Caki2 (cell line): ENCODE measurements around the gene AMACR. TPM values are rescaled to one million over a fixed set of nuclear protein-coding genes. Genes with fewer than 3 reads are reported as not detected.
"Not testable (repeated sequence)": the region's sequence is repeated elsewhere in the genome, so short reads cannot be mapped to it uniquely, and the experiment has no call there.

Experiments
- DNase-seq: peaks from one replicate; pipeline ENCODE4 v3.0.0-alpha.2; 2015; ENCODE audit warnings: low read depth
- in situ Hi-C: cut with HindIII; loops from 2 replicates; pipeline ENCODE4 v1.10.0; 2016; ENCODE audit warnings: low sequenced_read_pairs, low pct_unique_long_range_greater_than_20kb, mixed read lengths
- total RNA-seq: library from RNA; depleted of rRNA; stranded (reverse); fragments of >200 nt; shearing (Covaris generic); gene quantifications from 2 replicates; pipeline ENCODE4 v1.2.3, GENCODE V29; 2014; ENCODE audit warnings: low replicate concordance

The AMACR gene
- total RNA-seq, 1 experiment from 2014 or later = 27.2 TPM

DNA sequence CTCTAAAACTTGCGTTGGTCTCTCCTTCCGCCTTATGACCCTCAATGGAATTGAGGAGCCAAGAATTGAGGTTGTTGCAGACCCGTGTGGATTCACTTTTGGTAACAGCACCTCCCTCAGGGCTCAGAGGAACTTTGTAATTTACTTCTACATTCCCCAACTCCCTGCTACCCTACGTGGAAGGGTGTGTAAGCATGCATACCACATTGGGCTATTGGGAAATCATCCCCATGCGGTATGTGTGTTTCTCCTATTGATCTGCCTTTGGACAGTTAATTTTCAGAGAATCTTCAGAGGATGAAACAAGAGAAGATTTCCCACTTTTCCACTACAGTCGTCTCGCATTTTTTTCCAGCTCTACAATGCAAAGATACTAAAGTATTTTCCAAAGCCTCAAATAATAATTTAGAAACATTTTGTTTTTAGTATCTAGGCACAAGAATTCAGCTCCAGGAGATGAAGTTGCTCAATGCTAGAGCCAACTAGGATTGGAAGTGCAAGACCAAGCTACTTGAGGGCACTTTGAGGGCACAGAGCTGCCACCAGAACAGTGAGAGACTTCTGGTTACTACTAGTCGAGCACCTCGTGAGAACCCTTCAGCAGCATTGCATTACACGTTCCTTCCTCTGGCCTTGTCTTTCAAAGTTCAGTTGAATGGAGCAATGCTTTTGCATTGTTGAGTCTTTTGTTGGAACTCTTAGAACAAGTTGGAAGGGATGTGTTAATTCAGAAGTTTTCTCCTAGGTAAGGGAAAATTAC, 31.7 kb upstream of the AMACR start:
- in situ Hi-C loops = no loop called here
- no peak for DNase-seq

DNA sequence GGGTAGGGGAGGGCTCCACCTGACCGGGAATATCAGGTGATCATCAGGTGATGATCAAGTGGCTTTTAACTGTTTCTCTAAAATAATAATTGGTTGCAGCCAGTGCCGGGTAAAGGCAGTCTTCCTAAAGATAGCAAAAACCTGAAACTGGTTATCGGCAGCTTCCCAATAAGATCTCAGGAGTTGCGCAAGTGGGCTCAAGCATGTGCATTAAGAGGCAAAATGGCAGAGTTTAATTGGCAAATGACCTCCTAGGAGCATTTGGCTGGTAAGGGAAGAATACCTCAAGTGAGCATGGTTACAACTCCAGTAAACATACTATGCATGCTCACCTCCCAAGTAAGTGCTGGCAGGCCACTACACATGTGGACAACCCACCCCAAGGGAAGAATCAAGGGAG, 31.0 kb upstream of the AMACR start:
- no peak for DNase-seq

DNA sequence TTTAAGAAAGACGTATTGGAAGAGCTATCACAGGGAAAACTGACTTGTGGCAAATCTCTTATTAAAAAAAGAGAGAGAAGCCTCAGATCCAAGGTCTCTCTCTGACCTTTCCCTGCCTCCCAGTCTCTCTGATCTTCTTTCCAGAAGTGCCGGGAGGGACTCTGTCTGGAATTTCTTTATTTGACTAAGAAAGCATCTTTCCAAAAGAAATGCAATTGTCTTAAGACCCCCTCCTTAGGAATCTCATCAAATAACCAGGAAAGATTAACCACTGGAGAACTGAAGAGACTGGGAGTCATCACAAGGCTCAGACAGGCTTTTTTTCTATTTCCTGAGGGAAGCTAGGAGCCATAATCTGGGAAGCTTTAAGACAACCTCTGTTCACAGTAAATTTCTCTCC, 30.5 kb upstream of the AMACR start:
- in situ Hi-C loops = no loop called here
- no peak for DNase-seq

More for the DNA sequence above, 31.0 kb upstream of the AMACR start:
- in situ Hi-C loops = no loop called here

DNA sequence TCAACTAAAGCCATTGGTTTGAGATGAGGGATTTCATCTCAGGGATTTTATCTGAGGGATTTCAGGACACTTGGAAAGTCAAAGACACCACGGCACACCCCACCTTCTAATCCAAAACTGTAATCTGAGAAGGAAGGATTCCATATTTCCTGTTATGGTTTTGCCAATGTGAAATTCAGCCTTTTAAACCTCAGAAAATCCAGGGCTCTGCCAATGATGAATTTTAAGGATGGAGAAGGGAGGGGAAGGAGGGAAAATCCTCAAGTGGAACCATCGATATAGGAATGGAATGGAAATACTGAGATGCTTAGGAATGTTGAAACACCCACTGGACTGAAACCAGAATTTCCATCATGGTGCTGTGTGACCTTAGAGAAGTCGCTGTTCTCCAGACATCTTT, 29.9 kb upstream of the AMACR start:
- DNase-seq = no peak
- in situ Hi-C loops = no loop called here

DNA sequence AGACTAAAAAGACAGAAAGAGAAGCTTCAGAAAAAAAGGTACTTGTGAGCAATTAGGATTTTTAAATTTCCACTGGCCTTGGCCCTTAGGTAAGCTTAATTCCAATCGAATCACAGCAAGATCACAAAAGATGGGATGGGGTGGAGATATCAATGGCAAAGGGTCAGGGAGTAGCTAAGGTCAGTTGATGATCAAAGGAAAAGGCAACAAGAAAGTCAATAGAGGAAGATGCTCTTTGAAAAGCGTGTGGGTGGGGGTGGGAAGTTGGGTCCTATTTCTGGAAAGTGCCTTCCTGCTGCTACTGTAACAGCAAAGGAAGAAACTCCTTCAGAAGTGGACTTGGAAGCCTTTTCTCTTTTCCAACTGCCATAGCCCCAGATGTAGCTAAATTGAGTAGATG, 27.9 kb upstream of the AMACR start:
- no peak for DNase-seq
- in situ Hi-C loops = no loop called here

DNA sequence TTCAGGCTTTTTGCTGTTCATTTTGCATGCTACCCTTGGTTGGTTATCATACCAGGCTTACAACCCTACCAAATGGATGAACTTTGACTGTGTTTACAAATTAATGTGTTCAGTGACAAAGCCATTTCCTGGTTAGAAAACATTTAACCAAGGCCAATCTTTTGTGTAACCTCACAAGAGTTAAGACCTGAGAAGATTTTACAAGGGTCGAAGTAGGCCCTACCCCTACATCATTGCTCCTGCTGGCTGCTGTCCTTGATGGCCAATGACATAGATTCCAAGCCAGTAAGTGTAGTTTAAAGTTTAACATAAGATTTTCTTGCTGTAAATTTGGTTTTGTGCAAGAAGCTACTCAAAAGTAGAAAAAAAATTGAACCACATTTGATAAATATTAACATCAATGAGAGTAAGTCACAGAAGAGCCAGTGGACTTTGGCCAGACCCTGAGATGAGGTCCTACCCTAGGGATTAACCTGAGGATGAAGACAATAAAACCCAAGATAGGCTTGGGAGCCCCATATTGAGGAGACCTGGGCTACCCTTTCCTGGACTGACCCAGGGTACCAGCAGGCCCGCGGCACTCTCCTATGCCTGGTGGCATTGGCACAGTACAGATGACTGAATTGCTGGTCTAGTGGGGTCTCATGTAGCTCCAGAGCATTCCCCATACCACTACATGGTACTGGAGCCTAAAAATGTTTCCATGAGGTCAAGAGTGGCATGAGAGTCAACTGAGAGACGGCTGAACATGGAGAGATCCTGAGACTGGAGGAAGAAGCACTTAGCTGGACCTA, 26.9 kb upstream of the AMACR start:
- no peak for DNase-seq

DNA sequence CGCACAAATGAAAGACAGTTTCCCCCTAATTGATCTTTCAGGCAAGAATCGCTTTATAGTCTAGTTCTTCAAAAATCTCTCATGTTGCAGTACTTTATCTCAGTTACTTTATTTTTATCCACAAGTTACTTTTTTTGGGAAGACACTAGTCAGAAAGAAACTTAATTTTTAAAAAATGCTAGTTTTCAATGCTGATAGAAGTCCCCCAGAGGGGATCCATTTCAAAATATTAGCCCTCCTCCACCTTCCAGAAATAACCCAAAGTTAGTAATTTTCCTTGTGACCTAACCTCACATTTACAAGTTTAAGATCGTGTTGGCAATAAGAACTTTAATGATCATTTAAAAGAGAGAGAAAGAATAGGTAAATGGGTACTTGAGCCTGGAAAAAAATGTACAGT, 24.1 kb upstream of the AMACR start:
- DNase-seq = no peak
- in situ Hi-C loops = no loop called here

More for the DNA sequence above, 26.9 kb upstream of the AMACR start:
- in situ Hi-C loops = no loop called here

DNA sequence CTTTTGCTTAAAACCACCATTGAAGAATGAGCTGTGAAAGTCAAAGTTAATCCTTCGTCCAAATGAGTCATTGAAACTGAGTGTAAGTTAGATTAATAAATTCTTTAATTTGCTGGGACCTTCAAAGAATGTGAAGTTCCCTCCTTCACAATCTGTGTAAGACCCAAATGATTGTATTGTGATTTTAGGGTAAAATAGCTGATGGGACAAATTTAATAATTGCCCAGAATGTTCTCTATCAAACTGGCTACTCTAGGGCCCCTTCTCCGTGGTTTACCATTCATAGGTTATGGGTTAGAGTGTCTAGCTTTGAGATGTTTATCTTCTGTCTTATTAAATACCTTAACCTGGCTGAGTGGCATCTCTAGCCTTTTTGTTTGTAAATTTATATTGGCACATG, 23.3 kb upstream of the AMACR start:
- no peak for DNase-seq
- in situ Hi-C loops = no loop called here

DNA sequence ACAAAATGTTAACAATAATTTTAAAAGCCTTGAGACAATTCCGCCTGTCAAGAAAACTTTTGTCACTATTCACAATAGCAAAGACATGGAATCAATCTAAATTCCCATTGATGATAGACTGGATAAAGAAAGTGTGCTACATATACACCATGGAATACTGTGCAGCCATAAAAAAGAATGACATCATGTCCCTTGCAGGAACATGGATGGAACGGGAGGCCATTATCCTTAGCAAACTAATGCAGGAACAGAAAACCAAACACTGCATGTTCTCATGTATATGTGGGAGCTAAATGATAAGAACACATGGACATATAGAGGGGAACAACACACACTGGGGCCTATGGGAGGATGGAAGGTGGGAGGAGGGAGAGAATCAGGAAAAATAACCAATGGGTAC, 22.7 kb upstream of the AMACR start:
- DNase-seq, in situ Hi-C loops: not testable (repeated sequence)

DNA sequence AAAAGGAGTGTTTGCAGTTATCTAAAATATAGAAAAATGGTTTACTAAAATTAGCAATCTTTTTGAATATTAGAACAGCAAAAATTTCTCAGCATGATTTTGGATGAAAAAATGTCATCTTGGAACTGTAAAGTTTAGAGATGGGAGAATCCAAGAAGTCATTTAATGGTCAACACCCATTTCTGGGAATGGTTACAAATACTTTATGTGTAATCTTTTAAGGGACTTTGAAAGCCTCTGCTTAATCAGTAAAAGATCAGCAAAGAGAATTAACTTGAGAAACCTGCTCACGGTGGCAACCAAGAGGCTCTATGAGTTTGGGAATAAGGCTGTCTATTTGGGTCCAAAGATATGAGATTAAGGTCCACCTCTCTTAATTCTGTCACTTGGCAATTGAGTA, 22.2 kb upstream of the AMACR start:
- in situ Hi-C loops = no loop called here
- no peak for DNase-seq

DNA sequence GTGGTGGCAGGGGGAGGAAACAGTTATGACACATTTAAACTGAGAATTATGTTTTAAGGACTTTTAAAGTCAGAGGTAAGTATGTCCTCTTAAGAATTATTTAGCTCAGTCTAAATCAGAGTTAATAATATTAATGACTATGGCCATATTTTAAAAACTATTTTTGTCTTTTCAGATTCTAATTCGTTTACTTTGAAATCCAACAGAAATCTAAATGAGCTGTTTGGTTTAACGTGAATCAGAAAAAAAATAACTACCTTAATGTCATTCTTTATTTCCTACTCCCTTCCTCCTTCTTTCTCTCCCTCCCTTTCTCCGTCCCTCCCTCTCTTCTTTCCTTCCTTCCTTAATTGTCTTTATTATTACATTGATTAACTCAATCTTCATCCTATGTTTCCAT, 20.5 kb upstream of the AMACR start:
- DNase-seq = no peak
- in situ Hi-C loops = no loop called here

DNA sequence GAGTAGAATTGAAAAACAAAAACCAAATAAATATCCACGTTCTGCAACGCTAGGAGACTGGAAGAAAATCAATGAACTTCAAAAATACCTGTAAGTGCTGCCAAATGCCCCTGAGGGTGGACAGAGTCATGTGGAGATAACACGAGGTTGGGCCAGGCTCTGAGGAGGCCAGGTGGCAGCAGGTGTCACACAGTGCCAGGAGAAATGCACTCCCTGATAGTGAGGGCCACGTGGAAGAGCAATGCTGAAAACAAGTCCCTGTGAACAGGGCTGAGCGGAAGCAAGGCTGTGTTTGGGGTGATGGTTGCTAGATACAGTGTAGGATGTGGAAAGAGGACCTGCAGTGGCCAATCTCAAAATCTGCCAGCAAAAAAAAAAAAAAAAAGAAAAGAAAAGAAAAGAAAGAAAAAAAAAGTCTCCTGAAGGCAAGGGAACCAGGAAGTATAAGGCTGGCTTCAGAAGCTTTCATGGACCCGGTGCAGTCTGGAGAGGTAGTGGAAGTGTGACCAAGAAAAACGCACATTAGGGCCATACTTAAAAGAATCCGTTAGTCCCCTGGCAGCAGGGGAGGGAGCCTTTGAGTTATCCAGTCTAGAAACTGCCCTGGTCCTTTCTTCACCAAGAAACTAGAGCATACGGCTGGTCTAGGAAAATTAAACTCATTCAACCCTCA, 18.4 kb upstream of the AMACR start:
- in situ Hi-C loops = no loop called here
- DNase-seq = no peak

DNA sequence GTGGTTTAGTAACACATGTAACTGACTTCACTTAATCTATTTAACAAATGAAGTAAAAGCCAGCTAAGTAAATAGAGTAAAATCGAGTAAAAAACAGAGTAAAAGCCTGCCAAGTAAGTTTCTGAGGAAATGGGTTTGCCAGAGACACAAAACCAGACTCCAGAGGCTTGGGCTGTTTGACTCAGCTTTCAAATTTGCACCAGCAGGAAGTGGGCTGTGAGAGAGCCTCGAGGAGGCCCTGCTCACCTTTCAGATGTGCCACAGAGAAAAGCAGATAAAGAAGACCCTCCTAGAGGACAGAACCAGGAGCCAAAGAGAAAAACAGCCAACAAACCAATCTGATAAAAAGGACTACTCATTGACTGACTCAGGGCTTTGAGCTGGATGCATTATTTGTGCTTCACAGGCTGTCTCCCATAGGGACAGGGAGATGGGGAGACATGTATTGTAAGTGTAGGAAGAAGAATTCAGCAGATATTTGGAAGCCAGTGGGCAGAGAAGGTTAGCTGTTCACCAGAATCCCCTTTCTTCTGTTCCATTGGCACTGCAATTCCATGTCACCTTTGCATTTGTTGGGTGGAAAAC, 14.4 kb upstream of the AMACR start:
- DNase-seq = no peak
- in situ Hi-C loops = no loop called here

DNA sequence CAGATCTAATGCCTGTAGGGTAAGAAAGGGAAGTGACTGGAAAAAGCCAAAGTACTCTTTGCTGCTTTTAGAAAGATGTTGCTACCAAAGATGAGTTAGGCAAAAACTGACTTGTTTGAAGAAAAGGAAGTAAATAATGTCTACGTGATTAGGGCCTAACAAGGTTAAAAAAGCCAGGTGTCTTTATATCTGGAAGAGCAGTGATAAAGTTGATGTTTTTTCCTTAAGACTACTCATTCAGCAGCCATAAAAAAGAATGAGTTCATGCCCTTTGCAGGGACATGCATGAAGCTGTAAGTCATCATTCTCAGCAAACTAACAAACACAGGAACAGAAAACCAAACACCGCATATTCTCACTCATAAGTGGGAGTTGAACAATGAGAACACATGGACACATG, 13.5 kb upstream of the AMACR start:
- no peak for DNase-seq
- in situ Hi-C loops = no loop called here

DNA sequence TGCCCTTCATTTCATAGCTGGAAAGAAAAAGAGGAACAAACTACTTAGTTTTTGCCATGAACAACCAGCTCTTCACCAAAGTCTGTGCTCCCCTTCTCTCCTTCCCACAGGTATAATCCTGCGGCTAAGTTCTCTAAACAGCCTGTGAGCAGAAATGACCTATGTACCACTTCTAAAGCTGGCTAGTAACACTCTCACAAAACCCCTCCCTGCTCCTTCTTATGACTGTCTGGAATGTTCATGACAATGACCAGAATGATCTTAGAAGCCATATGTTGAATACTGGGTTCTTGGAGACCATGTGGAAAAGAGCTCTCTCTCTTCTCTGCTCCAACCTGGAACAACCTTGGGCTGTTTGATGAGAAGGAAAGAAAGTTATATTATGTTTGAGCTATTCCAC, 12.9 kb upstream of the AMACR start:
- in situ Hi-C loops = no loop called here
- DNase-seq = no peak

DNA sequence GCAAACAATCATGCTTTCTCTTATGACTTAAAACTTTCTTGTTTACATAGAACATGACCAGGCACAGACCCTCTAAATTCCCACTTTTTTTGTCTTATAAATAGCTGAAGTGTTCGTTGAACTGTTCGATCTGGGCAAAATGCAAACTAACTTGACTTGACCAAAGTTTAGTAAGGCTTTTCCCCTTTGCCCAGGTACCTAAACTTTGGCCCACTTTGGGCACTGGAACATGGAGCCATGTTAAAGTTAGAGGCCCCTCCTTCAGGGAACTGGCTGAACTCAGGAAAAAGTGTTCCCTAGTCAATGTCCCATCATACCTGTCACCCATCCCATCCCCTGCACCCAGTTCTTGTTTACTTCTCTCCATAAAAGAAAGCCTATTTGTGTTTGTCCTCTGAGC, 9.4 kb upstream of the AMACR start:
- DNase-seq = no peak
- in situ Hi-C loops = no loop called here

DNA sequence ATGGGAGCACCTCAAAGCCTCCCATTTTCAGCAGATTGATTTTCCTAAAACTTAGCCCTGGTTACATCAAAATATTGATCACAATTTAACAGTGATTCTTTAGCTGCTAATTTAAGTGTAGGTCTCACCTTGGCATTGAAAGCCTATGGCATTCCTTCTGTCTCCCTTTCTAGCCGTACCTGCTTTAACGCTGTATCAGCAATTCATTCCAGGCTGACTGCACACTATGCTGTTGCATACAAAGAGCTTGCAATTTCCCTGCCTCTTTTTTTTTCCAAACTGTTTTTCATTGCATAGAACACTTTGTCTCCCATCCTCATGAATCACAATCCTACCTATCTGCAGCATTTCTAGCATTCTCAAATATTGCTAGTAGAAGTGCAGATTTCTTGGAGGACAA, 8.9 kb upstream of the AMACR start:
- DNase-seq = no peak
- in situ Hi-C loops = no loop called here

DNA sequence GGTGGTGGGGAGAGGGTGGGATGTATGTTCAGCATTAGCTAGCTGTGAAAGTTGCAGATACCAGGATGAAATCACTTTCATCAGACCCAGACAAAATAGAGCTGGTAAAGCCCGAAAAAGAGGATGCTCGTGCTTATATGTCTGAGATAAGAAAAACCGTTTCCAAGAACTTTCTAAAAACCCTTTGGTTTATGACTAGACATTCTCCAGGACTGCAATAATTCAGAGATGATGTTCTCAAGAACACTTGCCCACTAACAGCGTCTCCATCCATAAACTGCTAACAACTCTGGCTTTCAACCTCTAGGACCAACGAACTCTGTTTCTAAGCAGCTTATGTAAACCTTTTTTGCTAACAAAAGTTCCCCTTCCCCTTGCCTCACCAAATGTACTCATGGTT, 8.4 kb upstream of the AMACR start:
- DNase-seq = no peak
- in situ Hi-C loops = no loop called here
